GM19193 (cell line): ENCODE results near the gene FAP.

ENCODE experiments used
- POLR2A ChIP-seq: IDR thresholded peaks from 4 replicates; pipeline ENCODE4 v1.6.1; 2011; ENCODE audit not compliant: insufficient read depth, insufficient read length; ENCODE audit errors: extremely low read depth

FAP gene

GRCh38 chr2:162243294-162243693 lies at the start of gene FAP:
Gene FAP, minus strand, starts transcription at chr2:162243445. Its CDS starts 118 bp downstream, at chr2:162243327.
- no peak for TF ChIP-seq POLR2A

DNA sequence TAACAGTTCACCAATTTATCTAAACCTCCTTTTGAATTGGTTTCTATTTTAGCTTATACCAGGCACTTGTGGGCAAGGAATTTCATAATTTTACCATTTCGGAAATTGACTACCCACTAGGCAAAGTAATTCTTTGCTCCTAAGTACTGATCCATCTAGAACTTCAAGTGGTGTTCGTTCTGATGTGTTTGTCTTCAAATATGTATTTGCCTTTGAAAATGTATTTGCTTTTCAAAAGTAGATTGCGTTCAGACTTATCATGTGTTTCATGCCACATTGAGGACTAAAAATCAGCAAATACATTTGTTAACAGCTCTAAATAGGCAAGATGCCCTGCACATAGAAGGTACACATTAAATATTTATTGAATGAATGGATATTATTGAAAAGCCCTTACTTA lies 48.5 kb upstream of the FAP start:
- no peak for TF ChIP-seq POLR2A

GRCh38 chr2:162282765-162283425 lies 39.6 kb upstream of the FAP start:
- no peak for TF ChIP-seq POLR2A

GRCh38 chr2:162280654-162281053 lies 37.4 kb upstream of the FAP start:
- TF ChIP-seq POLR2A, result no peak

GRCh38 chr2:162277381-162277780 lies 34.1 kb upstream of the FAP start:
- no peak for TF ChIP-seq POLR2A

DNA sequence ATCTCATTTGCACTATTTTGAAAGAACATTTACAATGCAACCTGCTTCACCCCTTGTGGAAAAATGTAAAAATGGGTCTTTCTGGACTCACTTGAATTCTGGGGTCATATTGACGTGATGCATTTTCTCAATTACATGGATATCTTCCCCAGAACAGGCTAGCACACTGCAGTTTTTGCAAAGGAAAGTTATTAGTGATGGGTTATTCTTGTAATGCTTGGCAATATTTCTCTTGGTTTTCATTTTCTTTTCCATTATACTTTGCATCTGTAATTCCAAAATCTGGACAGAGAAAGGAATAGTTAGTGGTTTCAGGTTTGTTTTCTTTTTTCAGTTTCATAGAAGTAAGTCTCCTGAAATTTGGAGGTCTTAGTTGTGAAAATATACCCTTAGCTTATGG lies 24.8 kb upstream of the FAP start:
- no peak for TF ChIP-seq POLR2A

GRCh38 chr2:162267496-162267895 lies 24.3 kb upstream of the FAP start:
- no peak for TF ChIP-seq POLR2A

- no peak for TF ChIP-seq POLR2A
These were observed 23.2 kb upstream of the FAP start for GRCh38 chr2:162266460-162266760.

- no peak for TF ChIP-seq POLR2A
These were observed 22.6 kb upstream of the FAP start for GRCh38 chr2:162265666-162266459.

DNA sequence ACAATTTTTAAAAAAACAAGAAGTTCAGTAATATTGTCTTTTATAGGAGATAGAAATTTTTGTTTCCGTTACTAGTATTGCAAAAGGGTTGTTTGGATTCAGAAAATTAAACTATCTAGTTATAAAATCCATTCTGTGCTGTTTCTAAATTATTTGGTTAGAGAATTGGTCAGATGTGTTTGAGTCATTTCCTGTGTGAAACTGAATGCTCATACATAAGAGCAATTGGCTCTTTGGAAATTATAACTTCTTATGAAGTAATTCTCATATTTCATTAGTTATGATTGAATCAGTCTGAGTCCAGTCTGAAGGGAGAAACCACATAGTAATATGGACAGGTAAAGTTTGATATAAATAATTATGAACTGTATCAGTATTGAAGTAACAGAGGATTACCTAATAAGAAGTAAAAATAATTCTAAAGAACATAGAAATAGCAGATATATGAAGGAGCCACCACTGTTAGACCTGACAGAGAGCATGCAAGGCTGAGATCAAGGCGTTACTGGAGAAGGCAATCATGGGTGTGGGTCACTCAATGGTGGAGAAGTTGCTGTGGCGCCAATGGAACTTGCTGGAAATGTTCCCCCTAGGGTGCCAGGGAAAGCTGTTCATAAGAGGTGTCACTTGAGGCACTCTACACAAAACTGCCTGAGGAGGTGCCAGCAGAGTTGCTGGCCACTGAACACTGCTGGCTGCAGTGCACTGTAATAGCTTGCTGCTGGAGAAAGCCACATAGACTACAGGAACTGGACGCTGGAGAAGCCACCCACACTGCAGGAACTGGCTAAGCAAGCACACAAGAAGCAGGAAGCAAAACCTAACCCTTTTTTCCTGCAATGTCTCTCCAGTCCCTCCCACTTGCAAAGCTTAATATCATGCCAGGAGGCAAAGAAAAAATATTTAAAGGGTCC lies 18.0 kb upstream of the FAP start:
- no peak for TF ChIP-seq POLR2A

- no peak for TF ChIP-seq POLR2A
These were observed 15.4 kb upstream of the FAP start for GRCh38 chr2:162258686-162259085.

DNA sequence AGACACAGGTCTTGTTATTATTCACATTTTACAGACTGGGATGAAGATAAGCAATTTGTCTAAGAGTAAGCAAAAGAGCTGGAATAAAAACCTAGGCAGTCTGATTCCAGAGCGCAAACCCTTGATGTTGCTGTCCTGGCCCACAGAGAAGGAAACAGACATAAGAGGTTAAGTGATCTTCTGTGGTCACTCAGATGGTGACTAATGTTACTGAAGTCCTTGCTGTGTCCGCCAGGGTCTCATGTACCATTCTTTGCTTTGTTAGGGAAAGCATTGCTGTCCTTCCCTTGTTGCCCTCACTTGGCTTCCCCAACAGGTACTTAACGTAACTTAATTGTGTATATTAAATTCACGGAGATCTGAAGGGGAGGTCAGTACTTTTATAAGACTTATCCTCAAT lies 14.9 kb upstream of the FAP start:
- no peak for TF ChIP-seq POLR2A

DNA sequence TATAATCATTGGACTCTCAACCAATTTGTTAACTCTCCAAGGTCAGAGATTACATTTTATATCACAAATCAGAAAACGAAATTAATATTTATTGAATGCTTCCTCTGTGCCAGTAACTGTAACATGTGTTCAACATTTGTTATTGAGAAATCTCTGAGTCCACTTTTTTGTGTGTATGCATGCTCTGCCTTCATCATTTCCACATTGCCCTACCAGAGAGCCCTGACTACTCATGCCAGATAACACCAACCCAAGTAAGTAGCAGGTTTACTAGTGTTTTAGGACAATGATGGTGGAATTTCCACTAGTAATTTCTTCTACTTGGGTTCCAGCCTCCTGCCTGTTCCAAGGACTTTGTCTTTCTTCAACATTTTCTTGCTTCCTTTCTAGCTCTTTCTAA lies 14.2 kb upstream of the FAP start:
- no peak for TF ChIP-seq POLR2A

GRCh38 chr2:162256591-162256991 lies 13.3 kb upstream of the FAP start:
- no peak for TF ChIP-seq POLR2A

DNA sequence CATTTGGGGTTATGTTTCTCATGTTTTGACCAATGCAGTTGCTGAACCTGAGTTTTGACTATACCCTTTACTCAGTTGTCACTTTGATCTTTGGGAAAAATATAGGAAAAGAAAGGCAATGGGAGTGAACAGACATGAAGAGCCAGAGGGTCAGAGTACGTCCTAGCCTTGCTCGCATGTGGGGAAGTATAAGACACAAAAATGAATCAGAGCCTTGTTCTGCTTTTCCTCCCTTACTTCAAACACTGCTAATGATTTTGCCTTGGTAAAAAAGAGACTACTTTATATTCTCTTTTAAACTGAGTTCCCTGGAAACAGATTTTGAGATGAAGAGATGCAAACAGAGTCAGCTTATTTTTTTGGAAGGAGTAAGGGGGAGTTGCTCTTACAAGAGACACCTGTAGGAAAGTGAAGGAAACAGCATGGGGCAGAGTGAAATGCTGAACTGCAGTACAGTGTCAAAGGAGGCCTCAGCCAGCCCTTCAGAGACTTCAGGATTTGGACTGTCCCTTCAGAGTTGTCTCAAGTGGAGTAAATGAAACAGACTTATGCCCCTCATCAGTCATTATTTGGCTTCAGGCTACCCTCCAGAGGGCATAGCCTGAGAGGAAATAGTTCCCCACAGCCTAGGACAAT lies 11.1 kb upstream of the FAP start:
- no peak for TF ChIP-seq POLR2A

DNA sequence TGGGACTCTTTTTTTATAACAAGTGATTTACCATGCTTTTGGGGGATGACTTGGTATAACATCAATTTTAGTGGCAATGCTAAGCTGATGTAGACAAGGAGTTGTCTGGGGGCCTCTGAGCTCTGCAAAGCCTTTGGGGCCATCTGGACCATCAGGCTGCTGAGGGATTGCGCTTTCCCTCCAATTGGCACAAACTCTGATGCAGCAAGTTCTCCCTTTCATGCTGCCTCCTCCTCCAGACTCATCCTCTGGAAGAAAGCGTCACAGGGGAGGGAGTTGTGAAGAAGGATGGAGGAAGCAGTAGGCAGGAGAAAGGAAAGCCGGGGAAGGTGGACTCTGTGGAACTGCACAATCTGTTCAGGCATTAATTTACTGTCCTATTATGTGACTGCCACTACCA lies 10.2 kb upstream of the FAP start:
- no peak for TF ChIP-seq POLR2A

DNA sequence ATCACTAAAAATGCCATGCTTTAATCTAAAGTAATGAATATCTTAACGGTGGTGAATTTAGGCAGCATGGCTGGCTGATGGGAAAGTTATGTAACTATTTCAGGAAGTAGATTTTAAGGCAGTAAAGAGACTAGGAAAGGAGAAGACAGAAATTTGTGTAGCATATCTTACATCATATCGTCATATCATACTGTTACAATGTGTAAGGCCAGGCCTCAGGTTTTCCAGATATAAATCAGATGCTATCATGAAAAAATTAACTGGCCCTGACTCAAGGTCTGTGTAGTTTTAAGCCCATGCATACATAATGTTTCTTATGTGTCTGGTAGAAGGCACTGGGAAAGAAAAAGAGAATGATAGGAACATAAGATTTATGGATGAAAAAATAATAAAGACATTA lies 8.9 kb upstream of the FAP start:
- TF ChIP-seq POLR2A, result no peak
